Erythroblast (primary cell): Measurements from ENCODE around the gene CACNG7.

Experiments
- DNase-seq, 2 experiments: peaks; one replicate each; lab custom pipeline; 2025; lab: John Stamatoyannopoulos, UW
- GATA1 ChIP-seq: IDR thresholded peaks from 2 replicates; pipeline ENCODE4 v1.6.1; 2011; ENCODE audit warnings: low read depth, mild to moderate bottlenecking, control low read depth, low read length, moderate library complexity
- POLR2A ChIP-seq: IDR thresholded peaks from 2 replicates; pipeline ENCODE4 v1.6.1; 2011; ENCODE audit warnings: mild to moderate bottlenecking, low read length

The CACNG7 gene

DNA sequence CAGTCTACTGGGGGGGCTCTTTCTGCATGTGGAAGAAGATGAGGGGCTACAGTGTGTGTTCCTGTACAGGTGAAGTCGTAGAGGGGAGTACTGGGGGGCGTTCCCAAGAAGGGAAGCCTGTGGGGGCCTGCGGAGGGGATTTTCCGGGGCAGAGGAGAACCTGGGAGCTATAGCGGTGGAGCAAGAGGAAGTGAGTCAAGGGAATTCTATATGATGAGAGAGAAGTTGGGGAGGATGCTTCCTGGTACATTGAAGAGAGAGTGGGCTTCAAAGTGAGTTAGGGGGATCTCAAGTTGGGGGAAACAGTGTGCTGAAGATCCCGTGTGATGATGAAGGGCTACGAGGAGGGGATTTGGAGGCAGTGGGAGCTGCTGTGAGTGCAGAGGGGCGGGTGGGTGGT is 51.8 kb downstream of the CACNG7 start:
- TF ChIP-seq GATA1 (no peak), POLR2A (no peak)

DNA sequence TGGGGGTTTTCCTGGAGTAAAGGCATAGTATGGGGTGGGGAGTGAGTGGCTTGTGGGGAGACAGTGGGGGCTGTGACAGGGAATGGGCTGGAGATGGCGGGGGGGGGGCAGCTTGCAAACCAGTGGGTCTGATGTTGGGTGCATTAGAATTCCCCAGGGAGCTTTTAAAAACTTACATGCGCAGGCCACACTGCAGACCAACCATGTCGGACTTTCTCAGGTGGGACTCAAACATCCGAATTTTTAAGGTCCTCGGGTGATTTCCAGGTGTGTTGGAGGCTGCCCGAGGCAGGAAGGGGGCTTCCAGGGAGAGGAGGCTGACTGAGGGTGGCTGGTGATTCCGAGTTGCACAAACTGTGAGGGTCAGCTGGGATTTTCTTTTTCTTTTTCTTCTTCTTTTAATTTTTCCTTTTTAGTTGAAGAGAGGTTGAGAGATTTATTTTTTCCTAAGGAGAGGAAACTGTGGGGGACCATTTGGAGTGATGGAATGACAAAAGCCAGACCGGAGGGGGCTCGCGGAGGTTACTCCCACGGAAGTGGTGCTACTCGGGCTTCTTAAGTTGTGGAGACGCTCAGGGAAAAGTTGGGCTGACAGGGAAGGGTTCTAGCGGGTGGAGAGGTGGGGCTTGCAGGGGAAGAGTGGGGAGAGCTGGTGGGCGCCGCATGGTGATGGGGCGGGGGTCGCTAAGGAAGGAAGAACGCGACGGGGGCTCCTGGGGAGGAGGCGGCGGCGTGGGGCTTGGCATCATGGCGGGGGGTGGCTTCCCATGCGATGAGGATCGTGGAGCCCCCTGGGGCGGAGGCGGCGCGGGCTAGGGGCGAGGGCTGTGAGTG is 52.7 kb downstream of the CACNG7 start:
- TF ChIP-seq POLR2A = no peak
- TF ChIP-seq GATA1 = no peak
- DNase-seq = no peak

More for the DNA sequence above, 51.8 kb downstream of the CACNG7 start:
- no peak for DNase-seq

DNA sequence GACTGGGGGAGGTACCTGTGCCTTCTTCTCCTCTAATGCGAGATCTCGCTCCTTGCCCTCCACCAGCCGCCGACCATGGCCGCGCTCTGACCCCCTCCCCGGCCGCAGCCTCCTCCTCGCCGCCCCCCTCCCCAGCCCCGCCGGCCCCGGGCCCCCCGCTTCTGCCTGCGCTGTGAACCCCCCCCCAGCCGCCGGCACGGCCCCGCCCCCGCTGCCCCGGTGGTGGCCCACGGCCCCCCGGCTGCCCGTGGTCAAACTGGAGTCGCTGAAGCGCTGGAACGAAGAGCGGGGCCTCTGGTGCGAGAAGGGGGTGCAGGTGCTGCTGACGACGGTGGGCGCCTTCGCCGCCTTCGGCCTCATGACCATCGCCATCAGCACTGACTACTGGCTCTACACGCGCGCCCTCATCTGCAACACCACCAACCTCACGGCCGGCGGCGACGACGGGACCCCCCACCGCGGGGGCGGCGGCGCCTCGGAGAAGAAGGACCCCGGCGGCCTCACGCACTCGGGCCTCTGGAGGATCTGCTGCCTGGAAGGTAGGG is 53.9 kb downstream of the CACNG7 start, which contains the start of gene CACNG8:
CACNG8 (plus strand) TSS at position 51 of the 545 bp plus-strand sequence.
- no peak for DNase-seq
- TF ChIP-seq GATA1 (no peak), POLR2A (no peak)

DNA sequence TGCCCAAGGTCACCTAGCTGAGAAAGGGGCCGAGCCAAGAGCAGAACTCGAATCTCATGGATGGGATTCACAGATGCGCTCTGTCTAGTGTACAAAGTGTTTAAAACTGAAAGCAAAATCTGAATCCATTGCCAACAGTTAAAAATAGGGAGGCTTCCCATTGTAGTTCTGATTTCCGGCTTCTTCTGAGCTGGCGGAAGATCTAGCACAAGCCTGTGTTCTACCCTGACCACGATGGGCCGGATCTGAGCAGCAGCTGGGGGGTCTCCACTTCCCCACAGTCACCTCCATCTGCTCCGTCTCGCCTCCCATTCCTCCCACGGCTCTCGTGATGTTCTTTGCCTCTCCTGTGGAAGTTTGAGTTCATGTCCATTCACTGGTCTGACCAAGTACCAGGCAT is 56.0 kb downstream of the CACNG7 start:
- DNase-seq = no peak

DNA sequence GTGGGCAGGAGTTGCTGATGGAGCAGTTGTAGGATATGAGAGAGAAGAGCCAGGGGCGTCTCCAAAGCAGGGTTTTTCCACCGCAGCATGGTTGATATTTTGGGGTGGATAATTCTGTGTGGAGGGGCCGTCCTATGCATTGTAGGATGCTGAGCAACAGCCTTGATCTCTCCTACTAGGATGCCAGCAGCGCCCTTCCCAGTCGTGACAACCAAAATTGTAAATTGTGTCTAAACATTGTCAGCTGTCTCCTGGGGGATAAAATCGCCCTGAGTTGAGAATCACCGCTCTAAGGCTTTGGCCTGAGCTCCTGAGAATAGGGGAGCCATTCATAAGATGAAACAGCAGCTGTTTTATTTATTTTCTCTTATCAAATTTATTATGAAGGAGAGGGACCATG is 57.9 kb downstream of the CACNG7 start:
- DNase-seq = no peak
- TF ChIP-seq GATA1 (no peak), POLR2A (no peak)

More for the DNA sequence above, 56.0 kb downstream of the CACNG7 start:
- TF ChIP-seq POLR2A (no peak), GATA1 (no peak)

DNA sequence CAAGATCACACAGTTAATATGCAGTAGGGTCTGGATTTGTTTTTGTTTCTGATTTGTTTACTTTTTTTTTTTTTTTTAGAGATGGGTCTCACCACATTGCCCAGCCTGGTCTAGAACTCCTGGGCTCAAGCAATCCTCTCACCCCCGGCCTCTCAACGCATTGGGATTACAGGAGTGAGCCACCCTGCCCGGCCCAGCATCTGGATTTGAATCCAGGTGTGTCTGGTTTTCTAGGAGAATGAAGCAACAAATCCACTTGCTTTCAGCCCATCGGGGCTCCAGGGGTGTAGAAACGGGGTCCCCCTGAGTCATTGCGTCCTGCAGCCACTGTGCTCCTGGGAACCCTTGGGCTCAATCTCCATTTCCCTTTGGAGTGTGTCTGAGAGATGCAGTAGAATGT is 60.3 kb downstream of the CACNG7 start:
- TF ChIP-seq GATA1 (no peak), POLR2A (no peak)
- no peak for DNase-seq

DNA sequence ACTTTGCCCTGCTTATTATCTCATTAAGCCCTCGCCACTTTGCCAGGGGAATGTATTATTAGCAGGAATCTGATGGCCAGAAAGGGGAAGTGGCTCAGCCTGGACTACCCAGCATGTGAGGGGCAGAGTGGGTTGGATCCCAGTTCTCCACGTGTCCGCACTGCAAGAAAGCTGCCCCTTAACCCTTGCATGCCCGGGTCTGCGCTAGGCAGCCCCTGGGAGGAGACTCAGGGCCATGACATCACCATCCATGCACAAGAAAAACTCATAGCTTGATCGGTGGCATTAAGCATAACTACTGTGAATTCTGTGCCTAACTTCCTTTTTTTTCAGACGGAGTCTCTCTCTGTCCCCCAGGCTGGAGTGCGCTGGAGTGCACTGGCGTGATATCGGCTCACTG is 62.6 kb downstream of the CACNG7 start:
- TF ChIP-seq POLR2A (no peak), GATA1 (no peak)
- DNase-seq = no peak

DNA sequence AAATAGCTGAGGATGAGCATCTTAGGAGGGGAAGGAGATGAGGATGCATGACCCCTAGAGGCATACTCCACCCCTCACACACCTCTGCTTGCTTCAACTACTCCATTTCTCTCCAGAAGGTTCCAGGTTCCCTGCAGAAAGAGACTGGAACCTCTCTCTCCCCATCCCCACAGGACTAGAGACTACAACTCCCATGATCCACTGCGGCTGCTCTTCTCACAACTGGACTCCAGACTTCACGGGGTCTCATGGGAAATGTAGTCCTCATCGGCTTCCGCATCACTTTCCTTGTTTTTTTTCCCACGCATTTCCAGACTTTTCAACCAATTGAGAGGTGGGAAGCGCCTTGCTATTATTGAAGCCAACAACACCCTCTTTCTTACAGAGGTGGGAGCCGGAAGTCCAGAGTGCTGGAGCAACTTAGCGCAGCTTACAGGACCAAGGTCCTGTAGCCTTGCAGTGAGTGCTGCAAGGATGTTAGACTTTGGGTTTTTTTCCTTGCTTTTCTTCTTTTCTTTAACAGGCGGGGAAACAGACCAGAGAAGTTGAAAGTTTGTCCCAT is 68.4 kb downstream of the CACNG7 start:
- DNase-seq = peak; percentile 61 to 82
- TF ChIP-seq POLR2A (no peak), GATA1 (no peak)

DNA sequence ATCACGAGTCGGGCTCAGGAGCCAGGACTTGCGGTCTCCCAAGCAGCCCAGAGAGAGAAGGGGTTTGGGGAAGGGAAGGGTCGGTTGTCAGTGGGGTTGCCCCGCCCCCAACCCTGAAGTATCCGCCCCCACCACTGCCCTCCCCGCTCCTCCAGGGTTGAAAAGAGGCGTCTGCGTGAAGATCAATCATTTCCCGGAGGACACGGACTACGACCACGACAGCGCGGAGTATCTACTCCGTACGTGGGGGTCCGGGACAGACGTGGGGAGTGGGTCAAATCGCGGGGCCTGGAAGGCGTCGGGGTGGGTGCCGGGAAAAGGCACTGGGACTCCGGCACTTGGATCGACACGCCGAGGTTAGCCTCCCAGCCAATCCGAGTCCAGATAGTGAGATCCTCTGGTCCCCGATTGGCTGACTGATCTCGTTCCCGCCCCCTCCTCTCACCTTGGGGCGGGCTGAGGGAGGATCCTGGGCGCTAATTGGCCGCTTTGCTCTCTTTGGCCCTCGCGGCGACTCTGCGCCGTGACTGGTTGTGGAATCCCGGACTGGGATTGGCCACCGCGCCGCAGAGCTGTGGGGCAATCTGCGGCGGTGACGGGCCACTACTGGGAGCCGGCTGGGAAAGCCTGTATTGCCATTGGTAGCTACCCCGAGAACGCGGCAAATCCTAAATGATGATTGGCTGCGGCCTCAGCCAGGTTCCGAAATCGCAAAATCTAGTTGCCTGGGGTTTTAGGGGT is 69.1 kb downstream of the CACNG7 start:
- DNase-seq = peak in 1 of 2 experiments; percentile 40
- TF ChIP-seq GATA1 (no peak), POLR2A (no peak)

DNA sequence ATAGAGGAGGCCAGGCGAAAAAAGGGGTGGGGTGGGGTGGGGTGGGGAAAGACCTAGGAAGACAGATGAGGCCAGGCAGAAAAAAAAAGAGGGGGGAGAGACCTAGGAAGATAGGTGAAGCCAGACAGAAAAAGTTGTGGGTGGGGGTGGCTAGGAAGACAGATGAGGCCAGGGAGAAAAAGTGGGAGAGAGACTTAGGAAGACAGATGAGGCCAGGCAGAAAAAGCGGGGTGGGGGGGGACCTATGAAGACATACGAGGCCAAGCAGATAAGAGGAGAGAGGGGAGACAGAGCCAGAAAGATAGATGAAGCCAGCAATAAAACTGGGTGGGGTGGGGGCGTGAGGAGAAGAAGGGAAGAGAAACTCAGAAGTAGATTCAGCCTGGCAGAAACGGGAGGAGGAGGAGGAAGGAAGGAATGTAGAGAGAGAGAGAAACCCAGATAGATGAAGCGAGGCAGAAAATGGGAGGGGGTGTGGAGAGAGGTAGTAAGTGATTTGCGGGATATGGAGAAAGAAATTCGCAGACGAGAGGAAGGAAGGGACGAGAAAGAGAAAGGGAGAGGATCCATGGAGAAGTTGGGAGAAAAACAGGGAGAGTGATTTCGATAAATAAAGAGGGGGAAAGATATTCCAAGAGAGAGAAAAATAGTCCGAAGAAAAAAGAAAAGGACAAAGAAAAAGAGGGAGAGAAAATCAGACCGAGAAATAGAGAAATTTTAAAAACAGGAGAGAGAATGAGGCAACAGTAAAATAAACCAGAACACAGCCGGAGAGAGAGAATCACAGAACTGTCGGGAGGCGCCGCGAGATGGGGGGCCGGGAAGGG is 70.1 kb downstream of the CACNG7 start:
- DNase-seq = no peak
- TF ChIP-seq POLR2A (no peak), GATA1 (no peak)

DNA sequence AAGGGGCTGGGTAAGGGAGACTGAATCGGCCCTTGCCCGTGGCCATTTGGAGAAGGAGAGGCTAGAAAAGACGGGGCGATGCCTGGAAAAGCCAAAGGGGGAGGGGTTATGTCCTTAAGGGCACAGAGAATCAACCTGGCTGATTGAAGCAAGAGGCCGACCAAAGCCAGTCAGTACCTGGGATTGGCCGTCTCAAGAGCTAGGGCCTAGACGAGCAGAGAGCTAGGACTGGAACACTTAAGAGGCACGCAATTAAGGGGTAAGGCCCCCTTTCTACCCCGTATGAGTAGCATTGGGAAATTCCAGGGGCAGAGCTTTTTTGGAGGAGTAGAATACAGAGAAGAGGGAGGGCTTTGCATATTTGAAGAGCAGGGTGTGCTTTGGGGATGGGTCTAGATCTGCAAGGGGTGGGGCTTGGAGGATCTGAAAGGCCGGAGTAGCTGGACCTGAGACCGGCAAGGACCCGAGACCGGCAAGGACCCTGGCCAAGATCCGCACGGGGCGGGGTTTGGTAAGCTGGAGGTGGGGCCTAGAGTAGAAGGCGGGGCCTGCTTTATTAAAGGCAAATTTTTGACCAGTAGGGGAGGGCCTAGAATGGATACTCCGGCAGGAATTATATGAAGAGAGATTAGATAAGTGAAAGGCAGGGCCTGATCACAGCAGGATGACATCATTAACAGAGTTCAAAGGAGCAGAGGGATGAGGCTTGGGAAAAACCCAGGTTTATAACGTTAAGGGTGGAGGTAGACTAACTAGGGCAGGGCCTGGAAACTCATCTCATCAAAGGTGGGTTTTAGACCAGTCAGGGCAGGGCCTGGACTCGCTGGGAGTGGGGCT is 71.7 kb downstream of the CACNG7 start:
- no peak for DNase-seq

DNA sequence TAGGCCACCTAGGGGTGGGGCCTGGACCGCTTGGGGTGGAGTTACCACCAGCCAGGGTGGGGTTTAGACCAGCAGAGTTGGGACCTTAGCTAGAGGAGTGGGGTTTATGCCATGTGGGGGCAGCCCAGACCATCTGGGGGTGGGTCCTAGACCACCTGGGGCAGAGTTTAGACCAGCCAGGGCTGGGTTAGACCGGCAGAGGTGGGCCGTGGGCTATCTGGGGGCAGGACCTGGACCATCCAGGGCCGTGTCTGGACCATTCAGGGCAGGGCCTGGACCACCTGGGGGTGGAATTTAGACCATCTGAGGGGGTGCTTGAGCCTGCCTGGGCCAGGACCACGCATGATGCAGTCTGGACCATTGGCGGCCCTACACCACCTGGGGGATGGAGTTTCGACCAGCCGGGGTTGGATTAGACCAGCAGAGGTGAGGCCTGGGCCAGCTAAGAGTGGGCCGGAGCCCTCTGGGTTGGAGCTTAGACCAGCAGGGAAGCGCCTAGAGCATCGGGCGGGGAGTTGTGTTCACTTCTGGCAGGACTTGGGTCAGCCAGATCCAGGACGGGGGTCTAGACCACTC is 72.4 kb downstream of the CACNG7 start:
- TF ChIP-seq POLR2A (no peak), GATA1 (no peak)
- DNase-seq = no peak

More for the DNA sequence above, 71.7 kb downstream of the CACNG7 start:
- no peak for TF ChIP-seq GATA1
- TF ChIP-seq POLR2A = no peak
